GM19238 (cell line): ENCODE measurements around the gene CDK5RAP2.
"Not testable (repeated sequence)": the region's sequence is repeated elsewhere in the genome, so short reads cannot be mapped to it uniquely, and the experiment has no call there.

Experiments
- DNase-seq: peaks from one replicate; pipeline ENCODE4 v3.0.0; 2011; ENCODE audit warnings: low spot score; ENCODE audit not compliant: insufficient read length

Gene CDK5RAP2

DNA sequence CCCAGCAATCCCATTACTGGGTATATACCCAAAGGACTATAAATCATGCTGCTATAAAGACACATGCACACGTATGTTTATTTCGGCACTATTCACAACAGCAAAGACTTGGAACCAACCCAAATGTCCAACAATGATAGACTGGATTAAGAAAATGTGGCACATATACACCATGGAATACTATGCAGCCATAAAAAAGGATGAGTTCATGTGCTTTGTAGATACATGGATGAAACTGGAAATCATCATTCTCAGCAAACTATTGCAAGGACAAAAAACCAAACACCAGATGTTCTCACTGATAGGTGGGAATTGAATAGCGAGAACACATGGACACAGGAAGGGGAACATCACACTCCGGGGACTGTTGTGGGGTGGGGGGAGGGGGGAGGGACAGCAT lies 64.0 kb downstream of the CDK5RAP2 start:
- not testable (repeated sequence) for DNase-seq

DNA sequence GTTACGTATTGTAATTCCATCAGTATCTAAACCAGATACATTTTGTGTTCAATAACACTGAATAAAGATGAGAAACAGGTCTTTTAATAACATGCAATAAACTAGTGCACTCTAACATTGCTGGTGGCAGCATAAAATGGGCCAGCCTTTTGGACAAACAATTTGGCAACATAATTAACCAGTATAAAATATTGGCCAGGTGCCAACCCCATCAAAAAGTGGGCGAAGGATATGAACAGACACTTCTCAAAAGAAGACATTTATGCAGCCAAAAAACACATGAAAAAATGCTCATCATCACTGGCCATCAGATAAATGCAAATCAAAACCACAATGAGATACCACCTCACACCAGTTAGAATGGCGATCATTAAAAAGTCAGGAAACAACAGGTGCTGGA lies 64.5 kb downstream of the CDK5RAP2 start:
- not testable (repeated sequence) for DNase-seq

DNA sequence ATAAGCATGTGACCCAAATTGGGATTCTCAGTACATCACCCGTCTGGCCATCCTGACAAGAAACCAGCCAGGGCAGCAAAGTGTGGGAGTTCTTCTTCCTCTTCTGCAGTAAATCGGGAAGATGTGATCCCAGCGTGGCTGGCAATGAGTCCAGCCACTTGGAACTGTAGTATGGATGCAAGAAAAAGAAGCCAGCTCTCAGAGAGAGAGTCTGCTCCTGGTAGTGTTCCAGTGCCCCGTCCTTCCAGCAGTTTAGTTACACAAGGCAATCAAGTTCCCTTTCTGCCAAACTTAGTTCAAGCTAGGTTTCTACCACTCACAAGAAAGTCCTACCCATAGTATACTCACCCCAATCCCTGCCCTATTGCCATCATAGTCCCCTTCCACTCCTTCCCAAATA lies 65.6 kb downstream of the CDK5RAP2 start:
- DNase-seq: no peak

DNA sequence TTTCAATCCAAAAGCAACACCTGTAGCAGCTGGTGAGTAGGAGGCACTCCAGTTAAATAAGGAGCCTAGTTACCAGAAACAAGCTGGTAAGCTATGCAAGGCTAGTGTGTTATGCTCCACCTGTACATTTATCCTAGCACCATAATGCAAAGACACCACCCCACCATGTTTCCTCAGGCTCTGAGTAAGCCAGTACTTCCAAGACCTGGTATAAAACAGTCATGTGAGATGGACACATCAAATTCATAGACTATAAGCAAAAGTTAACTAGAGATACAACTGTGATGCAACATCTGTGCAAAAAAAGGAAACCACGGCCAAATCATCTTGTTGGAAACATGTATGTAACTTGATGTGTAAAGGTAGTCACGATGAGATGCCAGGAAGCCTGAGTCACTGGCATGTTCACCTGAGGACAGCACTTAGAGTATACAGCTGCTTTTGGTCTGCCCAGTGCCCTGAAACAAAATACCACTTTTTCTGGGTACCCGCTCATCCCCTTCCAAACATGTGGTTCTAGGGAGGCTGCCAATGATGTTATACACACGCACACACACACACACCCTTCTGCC lies 66.1 kb downstream of the CDK5RAP2 start:
- DNase-seq: no peak

DNA sequence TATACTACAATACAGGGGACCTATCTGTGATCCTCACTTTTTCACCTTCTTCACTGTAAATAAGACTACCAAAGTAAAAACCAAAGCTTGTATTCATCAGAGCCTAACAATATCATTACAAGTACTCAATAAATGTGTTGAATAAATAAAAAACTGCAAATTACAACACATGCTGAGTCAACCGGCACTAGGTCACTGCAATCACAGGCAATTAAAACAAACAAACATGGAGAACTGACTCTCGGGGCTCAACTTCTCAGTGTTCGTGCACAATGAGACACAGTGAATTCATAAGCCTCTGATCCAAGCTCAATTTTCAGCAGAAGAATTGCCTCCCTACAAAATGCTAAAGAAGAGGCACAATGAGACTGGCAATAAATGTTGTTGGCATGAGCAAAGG lies 69.2 kb downstream of the CDK5RAP2 start:
- no peak for DNase-seq

DNA sequence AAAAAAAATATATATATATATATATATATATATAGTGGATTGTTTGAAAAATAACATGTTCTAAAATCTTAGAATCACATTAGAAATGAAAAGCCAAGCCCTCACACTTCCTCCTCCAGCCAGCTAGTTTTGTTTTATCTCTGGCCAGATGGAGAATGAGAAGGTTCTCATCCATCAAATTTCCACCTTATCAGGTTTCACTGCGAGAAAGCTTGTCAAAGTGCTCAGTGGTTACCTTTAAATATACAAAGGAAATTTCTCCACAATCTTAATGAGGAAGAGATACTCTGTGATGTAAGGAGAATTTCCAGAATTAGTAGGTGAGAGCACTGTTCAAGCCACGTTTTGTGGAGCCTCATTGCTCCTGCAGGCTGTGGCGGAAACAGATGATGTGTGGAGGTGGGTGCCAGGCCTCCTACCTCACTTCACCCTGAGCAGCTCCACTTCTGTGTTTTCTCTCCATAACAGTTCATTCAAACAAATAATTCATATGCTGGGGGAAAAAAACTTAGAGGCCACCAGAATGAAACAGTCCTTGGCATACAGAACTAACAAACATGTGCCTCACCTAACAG lies 71.9 kb downstream of the CDK5RAP2 start:
- no peak for DNase-seq

DNA sequence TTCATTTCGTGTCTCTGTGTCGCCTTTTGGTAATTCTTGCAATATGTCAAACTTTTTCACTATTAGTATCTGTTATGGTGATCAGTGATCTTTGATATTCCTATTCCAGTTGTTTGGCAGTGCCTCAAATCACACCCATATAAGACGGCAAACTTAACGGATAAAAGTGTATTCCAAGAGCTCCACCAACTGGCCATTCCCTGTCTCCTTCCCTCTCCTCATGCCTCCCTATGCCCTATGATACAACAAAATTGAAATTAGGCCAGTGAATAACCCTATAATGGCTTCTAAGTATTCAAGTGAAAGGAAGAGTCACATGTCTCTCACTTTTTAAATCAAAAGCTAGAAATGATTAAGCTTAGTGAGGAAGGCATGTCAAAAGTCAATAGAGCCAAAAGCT lies 74.8 kb downstream of the CDK5RAP2 start:
- no peak for DNase-seq

DNA sequence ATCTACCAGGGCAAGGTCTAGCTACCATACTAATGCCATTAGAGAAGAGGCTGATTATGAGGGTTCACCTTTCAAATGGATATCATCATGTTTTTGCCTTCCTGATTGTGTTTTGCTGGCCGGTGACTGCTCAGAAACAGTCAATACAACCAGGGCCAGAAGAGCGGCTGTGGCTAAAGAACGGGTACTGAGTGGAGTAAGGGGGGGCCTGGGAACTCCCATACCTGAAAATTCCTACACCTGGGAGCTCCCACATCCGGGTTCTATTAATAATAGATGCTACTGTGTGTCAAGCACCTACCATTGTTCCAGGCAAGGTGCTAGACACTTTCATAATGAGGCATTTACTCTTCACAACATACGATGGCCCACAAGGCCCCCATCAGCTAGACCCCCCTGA lies 79.2 kb downstream of the CDK5RAP2 start:
- no peak for DNase-seq

DNA sequence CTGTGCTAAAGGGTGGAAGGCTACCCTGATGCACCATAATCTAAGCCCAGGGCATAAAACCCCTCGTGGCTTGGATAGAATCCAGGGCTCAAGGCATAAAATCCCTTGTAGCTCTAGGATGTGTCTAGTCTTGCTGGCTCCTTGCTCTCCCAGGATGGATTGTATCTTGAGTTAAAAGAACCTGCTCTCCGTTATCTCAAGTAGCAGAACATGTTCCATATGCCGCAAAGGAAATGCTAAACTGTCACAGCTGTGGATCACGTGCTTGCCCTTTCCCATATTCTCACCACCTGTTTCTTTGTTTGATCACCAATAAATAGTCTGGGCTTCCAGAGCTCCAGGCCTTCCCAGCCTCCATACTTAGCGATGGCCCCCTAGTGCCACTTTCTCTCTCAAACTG lies 82.1 kb downstream of the CDK5RAP2 start:
- DNase-seq: not testable (repeated sequence)

DNA sequence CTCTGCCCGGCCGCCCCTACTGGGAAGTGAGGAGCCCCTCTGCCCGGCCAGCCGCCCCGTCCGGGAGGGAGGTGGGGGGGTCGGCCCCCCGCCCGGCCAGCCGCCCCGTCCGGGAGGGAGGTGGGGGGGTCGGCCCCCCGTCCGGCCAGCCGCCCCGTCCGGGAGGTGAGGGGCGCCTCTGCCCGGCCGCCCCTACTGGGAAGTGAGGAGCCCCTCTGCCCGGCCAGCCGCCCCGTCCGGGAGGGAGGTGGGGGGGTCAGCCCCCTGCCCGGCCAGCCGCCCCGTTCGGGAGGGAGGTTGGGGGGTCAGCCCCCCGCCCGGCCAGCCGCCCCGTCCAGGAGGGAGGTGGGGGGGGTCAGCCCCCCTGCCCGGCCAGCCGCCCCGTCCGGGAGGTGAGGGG lies 83.5 kb downstream of the CDK5RAP2 start:
- DNase-seq: not testable (repeated sequence)

DNA sequence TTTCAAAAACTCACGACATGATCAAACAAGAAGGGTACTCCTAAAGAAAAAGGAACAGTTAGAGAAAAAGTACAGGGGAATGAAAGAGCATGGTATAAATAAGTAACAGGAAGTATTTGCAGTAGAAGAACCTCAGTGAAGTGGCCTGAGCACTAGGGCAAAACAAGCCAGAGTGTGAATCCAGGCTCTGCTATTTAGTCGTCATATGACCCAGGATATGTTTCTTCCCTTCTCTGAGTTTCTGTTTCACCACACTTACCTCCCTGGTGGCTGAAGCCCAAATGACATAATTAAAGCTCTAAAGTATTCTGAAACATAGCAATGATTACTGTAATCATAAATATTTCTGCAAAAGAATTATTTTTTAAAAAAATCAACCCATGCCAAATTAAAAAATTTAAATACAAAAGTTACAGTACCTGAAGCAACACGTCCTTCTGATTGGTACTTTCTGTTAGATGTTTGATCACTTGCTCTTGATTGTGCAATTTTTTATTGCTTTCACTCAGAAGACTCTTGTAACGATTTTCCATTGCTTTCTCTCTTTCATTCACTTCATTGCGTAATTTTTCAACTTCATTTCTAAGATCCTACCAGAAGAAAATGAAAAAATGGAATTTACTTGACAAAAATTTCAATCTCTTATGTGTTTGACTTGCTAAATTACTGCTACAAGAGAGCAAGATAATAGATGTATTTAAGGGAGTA lies 88.9 kb downstream of the CDK5RAP2 start:
- peak; percentile 13 for DNase-seq

DNA sequence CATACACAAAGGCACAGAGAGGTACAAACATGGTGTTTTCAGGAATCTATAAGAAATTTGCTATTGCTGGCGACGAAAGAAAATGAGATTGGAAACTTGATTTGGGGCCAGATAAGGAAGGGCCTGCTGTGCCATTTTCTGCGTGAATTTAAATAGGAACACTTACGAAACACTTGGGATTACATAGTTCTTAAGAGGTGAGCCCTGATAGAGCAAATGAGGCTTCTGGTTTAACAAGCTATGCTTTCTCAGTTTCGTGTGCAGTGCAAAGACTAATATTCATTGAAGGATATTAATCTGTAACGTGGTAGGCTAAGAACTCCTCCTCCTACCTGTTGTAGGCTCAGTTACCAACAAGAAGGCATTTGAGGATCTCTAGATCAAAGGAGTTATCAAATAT lies 93.1 kb downstream of the CDK5RAP2 start:
- DNase-seq: no peak

DNA sequence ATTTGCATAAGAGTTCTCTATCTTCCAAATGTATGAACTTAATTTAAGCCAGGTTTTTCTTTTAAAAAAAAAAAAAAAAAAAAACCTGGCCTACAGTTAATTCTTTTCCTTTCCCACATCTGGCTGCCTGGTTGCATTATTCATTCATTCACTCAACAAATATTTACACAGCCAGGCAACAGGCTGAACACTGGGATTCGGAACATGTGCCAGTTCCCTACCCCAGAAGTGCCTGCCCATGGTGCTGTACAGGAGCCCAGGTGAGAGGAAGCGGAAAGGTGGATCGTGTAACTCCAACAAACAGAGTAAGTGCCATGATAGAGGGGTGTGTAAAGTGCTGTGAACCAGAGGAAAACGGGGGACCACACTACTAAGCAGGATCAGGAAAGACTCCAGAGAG lies 93.6 kb downstream of the CDK5RAP2 start:
- DNase-seq: no peak

DNA sequence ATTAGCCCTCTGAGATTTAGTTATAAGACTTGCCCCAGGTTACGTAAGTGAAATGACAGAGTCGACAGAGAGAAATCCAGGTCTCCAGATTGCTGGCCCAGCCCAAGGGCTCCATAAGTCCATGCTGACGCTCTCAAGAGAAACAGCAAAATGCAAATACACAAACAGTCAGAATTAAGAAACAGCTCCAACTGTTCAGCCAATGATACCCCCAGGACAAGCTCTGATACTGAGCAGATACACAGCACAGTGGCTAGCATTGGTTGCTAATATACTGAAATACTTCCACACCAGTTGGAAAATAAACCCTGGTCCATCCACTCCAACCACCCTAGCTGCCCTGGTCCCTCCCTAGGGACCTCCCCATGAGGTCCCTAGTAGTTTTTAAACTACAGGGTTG lies 94.2 kb downstream of the CDK5RAP2 start:
- DNase-seq: no peak

DNA sequence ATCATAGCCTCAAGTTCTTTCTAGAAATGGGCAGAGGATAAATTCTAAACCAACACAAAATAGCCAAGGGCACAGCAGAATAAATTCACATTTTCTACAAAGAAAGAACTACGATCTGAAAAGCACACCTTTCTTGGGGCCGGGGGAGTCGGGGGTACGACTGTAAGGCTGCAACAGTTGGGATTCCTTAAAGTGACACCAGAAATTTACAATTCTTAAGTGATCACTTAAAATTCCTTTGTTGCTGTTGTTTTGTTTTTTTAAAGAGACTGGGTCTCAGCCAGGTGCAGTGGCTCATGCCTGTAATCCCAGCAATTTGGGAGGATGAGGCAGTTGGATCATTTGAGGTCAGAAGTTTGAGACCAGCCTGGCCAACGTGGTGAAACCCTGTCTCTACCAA lies 95.8 kb downstream of the CDK5RAP2 start:
- no peak for DNase-seq

DNA sequence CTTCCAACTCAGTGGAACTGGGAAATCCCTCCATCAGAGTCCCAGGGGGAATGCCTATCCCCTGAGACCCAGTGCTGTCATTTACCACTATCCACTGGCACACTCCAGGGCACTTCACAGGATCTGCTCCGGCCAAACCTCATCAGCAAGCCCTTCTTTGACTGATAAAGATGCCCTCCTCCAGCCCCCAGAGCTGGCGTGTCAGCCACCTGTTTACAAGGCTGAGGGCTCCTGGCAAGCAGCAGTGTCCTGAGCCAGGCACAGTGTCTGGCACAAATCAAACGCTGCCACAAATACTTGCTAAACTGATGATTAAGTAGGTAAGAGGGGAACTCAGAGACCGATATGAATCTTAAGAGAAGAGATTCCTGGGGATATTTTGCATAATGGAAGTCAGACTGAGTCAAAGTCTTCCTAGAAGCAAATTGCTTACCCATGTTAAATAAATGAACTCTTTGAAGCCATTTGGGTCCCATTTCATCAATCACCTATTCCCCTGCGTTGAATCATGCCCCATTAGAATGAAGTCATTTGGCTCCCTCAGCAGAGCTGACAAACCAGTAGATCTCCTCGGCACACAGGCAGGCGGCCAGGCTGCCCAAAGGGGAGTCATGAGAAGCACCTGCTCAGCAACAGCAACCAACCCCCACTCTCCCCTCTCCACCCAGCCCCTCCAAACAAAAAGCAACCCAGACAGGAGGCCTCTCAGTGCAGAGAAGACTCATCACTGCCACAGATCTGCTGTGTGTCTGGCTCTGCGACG lies 97.4 kb downstream of the CDK5RAP2 start:
- DNase-seq: no peak

DNA sequence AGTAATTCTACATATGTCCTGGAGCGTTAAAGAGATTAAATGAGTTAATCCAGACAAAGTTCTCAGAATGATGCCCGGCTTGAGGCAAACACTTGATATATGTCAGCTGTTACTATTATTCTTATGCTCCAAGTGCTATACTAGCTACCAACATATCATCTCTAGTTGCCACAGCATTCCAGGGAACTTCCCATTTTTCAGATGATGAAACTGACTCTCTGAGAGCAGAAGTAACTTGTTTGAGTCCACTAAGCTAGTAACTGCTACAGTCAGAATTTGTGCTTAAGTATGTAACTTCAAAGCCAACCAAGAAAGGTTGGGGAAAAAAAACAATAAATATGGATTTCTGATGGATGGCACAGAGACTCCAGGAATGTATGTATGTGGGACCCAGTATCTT lies 98.1 kb downstream of the CDK5RAP2 start:
- no peak for DNase-seq

DNA sequence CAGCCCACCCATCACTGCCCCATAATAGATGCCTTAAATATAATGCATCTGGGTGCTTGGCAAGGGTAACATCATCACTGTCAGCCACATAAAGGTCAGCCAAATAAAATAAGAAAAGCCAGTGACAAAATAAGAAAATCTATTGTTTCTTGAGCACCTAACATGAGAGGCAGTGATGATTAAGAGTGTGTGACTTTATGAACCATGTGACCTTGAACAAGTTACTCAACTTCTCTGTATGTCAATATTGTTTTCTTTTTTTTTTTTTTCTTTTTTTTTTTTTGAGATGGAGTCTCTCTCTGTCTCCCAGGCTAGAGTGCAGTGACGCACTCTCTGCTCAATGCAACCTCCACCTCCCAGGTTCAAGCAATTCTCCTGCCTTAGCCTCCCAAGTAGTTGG lies 98.7 kb downstream of the CDK5RAP2 start:
- DNase-seq: no peak

DNA sequence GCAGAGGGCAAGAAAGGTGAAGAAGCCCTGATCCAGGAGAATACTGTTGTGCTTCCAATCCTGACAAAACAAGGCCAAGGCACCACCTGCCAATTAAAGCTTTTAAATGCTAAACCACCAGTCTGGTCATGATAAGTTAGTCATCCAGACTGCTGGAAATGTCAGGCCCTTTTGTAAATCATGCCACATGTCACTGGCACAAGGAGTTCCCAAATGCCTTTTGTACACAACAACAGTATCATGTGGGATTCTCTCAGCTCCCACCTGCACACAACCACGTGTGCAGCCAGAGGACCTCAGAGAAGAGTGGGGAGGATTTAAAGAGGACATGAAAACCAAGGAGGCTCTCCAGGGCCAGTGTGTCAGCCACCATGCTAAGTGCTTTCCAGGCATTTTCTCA lies 99.3 kb downstream of the CDK5RAP2 start:
- DNase-seq: no peak

DNA sequence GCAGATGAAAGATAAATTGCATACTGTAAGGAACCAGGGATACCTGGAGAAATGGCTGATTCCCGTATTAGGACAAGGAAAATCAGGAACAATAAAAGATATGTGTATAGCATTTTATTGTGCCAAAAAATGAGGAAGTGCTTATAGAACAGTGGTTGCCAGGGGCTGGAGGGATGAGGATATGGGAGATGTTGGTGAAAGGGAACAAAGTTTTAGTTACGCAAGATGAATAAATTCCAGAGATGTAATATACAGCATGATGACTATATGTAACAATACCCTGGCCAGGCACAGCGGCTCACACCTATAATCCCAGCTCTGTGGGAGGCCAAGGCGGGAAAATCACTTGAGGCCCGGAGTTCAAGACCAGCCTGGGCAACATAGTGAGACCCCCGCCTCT lies 101.8 kb downstream of the CDK5RAP2 start:
- no peak for DNase-seq

DNA sequence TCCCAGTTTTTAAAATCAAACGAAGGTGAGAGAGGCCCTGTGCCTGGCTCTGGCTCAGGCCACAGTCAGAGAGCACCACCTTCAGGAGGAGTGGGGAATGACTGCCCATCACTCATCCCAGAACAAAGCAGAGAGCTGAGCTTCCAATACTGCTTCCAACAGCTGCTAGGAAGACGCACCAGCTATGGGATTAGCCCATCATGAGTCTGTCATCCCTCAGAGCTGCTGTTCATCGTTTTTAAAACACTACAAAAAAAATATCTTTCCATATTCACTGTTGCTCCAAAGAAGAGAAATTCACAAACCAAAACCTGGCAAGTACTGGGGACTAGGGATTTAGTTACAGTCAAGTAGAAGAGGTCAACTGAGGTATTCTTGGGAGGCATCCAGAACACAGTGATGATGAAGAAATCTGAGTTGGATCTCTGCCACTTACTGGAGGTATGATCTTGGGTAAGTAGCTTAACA lies 102.4 kb downstream of the CDK5RAP2 start:
- peak; percentile 13 for DNase-seq

DNA sequence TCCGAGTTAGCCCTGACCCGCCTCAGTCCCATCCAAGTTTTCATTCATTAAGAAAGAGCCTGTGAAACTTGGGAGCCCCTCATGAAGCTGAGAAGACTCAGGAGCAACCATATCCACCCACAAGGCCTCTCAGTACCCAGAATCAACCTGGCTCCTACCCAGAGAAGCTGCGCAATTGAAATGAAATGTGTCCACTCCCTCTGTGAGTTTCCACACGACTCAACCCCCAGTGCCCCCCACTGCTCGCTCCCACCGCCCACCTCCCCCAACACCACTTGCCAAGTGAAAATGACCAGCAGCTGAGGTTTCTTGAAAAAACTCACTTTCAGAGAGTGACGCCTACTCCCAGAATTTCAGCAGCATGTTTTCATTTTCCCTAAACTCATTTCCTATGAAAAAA lies 104.6 kb downstream of the CDK5RAP2 start:
- DNase-seq: no peak
